ENCODE measurements around the gene WFDC5. TPM values are rescaled to one million over a fixed set of nuclear protein-coding genes. Genes with fewer than 3 reads are reported as not detected.

The WFDC5 gene
- total and polyA plus RNA-seq, 9 of the 15 experiments (the other 6 are each of a cell fraction or from before 2014, with no cell fraction given): not detected

DNA sequence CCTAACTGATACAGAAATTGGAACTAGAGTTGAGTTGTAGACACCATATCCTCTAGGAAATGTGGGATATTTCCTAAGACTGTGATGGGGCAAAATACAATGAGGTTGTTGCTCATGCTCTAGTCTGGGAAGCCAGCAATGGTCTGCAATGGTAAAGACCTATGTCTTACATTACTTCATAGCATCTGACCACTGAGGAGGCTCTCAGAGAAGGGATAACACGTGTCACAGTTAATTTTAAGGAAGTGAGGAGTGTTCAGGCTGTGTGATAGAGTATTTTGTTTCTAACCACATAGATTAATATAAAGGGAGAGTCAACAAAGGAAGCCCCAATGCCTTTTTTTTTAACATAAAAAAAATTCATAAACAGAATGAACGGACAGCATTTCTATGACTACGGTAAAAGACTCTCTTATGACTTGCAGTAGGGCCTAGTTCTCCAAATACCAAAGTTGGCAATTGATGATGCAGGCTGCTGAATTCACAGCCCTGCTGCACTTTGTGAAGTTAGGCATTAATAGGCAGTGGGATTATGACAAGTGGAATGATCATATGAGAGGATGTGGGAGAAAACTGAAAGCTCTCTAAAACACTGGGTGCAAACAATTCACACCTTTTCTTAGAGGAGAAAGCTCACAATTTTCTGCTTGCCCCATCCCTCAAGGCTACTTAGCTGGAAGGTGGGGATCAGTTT lies 27.7 kb downstream of the WFDC5 start:
- H3K4me2 ChIP-seq (ENCODE audit: insufficient read depth, low read length): no peak overlapping the region
- FAIRE-seq (no peak), DNase-seq (ENCODE audit: extremely low read depth in 1 of 4, low spot score in 3 of 4) (no peak), ATAC-seq (no peak)
- H3K79me2 ChIP-seq (ENCODE audit: control insufficient read depth, insufficient read depth, low read length): no peaks in the 10 kb centered on the region
- POLR2A ChIA-PET: interaction anchor here (1.4 kb wide), 1 partner anchor 10 kb away, joined by 3 read pairs; no protein-coding TSS in a partner anchor
- H3K9ac ChIP-seq (ENCODE audit: insufficient read depth in 1 of 2, low read depth in 2 of 2, low read length in 2 of 2): no peak overlapping the region
- no peaks in the 10 kb centered on the region for H3K9me3 ChIP-seq (replicated peaks; ENCODE audit: control insufficient read depth, insufficient read depth, low read depth, low read length)
- H3K27ac ChIP-seq (ENCODE audit: extremely low read depth, low read depth, low read length): no peak overlapping the region
- H3K36me3 ChIP-seq (ENCODE audit: control insufficient read depth, insufficient read depth, low read length): no peaks in the 10 kb centered on the region
- no peaks in the 10 kb centered on the region for H4K20me1 ChIP-seq (replicated peaks; ENCODE audit: control insufficient read depth, insufficient read depth, low read length)
- TF ChIP-seq, protein P1, sequence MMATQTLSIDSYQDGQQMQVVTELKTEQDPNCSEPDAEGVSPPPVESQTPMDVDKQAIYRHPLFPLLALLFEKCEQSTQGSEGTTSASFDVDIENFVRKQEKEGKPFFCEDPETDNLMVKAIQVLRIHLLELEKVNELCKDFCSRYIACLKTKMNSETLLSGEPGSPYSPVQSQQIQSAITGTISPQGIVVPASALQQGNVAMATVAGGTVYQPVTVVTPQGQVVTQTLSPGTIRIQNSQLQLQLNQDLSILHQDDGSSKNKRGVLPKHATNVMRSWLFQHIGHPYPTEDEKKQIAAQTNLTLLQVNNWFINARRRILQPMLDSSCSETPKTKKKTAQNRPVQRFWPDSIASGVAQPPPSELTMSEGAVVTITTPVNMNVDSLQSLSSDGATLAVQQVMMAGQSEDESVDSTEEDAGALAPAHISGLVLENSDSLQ (IDR thresholded peaks at IDR 0.05): no peak
- no peak for TF ChIP-seq ELF4 (CRISPR knock-in tag; IDR thresholded peaks at IDR 0.05)
- no peak overlapping the region for H3K4me3 ChIP-seq
- H3K9me1 ChIP-seq (ENCODE audit: control insufficient read depth, insufficient read depth, low read length): no peaks in the 10 kb centered on the region
- CTCF ChIA-PET (ENCODE audit: low intra/inter-chr PET ratio): interaction anchor here (0.9 kb wide), 1 partner anchor 42 kb away, joined by 3 read pairs; no protein-coding TSS in a partner anchor
- no TSS peak for BruUV-seq (replicated peaks)
- 51% methylated on average over 3 of the region's 3 CpGs for WGBS (ENCODE audit: insufficient coverage, low coverage, missing lambda C conversion rate)
- no peaks in the 10 kb centered on the region for H3K27me3 ChIP-seq (ENCODE audit: control insufficient read depth in 2 of 2, insufficient read depth in 2 of 2, low read length in 2 of 2)
- intact Hi-C loops (cut with micrococcal nuclease) (no loop called here), in situ Hi-C loops (cut with MboI) (no loop called here)
- H3K4me1 ChIP-seq (replicated peaks in 1 of 2; ENCODE audit: control insufficient read depth in 2 of 2, insufficient read depth in 2 of 2, low read length in 2 of 2): no peaks in the 10 kb centered on the region
- no peak overlapping the region for H2AFZ ChIP-seq (ENCODE audit: low read depth, low read length)

DNA sequence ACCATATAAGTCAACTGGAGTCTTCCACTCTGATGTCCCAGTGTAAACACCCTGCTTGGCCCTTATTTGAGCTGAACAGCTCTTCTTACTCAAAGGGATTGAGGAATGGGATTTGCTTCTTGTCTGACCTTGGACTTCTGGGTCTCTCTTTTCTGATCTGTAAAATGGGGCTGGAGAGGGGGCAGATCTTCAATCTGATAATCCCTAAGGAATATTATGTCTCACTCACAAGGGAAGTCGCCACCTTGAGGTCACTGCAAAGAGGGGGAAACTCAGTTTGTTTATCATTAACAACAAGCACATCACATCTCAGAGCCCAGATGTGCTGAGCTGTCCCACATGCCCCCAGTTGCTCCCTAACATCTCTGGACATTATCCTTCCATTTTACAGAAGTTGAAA lies 29.1 kb downstream of the WFDC5 start:
- ATAC-seq (no peak), DNase-seq (ENCODE audit: extremely low read depth in 1 of 4, low spot score in 3 of 4) (no peak), FAIRE-seq (peak; percentile 19)
- no peaks in the 10 kb centered on the region for H3K4me1 ChIP-seq (replicated peaks in 1 of 2; ENCODE audit: control insufficient read depth in 2 of 2, insufficient read depth in 2 of 2, low read length in 2 of 2)
- H3K36me3 ChIP-seq (ENCODE audit: control insufficient read depth, insufficient read depth, low read length): peaks cover 9% of the 10 kb centered on the region; the same call in 1 of the 3 replicates
- no peaks in the 10 kb centered on the region for H3K27me3 ChIP-seq (ENCODE audit: control insufficient read depth in 2 of 2, insufficient read depth in 2 of 2, low read length in 2 of 2)
- no TSS peak for BruUV-seq (replicated peaks)
- intact Hi-C loops (cut with micrococcal nuclease): no loop called here
- CTCF ChIA-PET (ENCODE audit: low intra/inter-chr PET ratio): interaction anchor here (0.9 kb wide), 1 partner anchor 41 kb away, joined by 3 read pairs; no protein-coding TSS in a partner anchor
- H3K4me2 ChIP-seq (ENCODE audit: insufficient read depth, low read length): no peak overlapping the region
- H3K79me2 ChIP-seq (ENCODE audit: control insufficient read depth, insufficient read depth, low read length): no peaks in the 10 kb centered on the region
- in situ Hi-C loops (cut with MboI): no loop called here
- no peak overlapping the region for H3K4me3 ChIP-seq
- no peak overlapping the region for H2AFZ ChIP-seq (ENCODE audit: low read depth, low read length)
- no peaks in the 10 kb centered on the region for H4K20me1 ChIP-seq (replicated peaks; ENCODE audit: control insufficient read depth, insufficient read depth, low read length)
- H3K27ac ChIP-seq (ENCODE audit: extremely low read depth, low read depth, low read length): no peak overlapping the region
- H3K9me1 ChIP-seq (ENCODE audit: control insufficient read depth, insufficient read depth, low read length): no peaks in the 10 kb centered on the region
- POLR2A ChIA-PET: interaction anchor here (0.6 kb wide), 1 partner anchor 1495 kb away, joined by 3 read pairs; the partner anchor contains the start of gene IFT52
- H3K9me3 ChIP-seq (replicated peaks; ENCODE audit: control insufficient read depth, insufficient read depth, low read depth, low read length): no peaks in the 10 kb centered on the region
- WGBS (ENCODE audit: insufficient coverage, low coverage, missing lambda C conversion rate): 27% methylated on average over 1 of the region's 1 CpG
- H3K9ac ChIP-seq (ENCODE audit: insufficient read depth in 1 of 2, low read depth in 2 of 2, low read length in 2 of 2): no peak overlapping the region
- TF ChIP-seq, protein P2, sequence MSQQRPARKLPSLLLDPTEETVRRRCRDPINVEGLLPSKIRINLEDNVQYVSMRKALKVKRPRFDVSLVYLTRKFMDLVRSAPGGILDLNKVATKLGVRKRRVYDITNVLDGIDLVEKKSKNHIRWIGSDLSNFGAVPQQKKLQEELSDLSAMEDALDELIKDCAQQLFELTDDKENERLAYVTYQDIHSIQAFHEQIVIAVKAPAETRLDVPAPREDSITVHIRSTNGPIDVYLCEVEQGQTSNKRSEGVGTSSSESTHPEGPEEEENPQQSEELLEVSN (IDR thresholded peaks at IDR 0.05; ENCODE audit: borderline replicate concordance in 1 of 2, extremely low read depth in 1 of 2, insufficient read depth in 1 of 2, insufficient read length in 1 of 2, low read depth in 1 of 2, low read length in 1 of 2, poor library complexity in 1 of 2, severe bottlenecking in 1 of 2): no peak
- no peak for TF ChIP-seq EHMT2 (IDR thresholded peaks at IDR 0.05)
- peak; percentile 58; the same call in 1 of the 2 replicates for TF ChIP-seq ESRRA (IDR thresholded peaks at IDR 0.05; ENCODE audit: borderline replicate concordance, low read depth)
- TF ChIP-seq RFX5 (IDR thresholded peaks at IDR 0.05; ENCODE audit: low read depth, low read length): no peak
- TF ChIP-seq JUNB (CRISPR knock-in tag; conservative IDR thresholded peaks at IDR 0.05): no peak
- no peak for TF ChIP-seq ZNF445 (CRISPR knock-in tag; IDR thresholded peaks at IDR 0.05; ENCODE audit: low read depth)
- no peak for TF ChIP-seq LEF1 (IDR thresholded peaks at IDR 0.05)
- peak; percentile 63; the same call in 1 of the 2 replicates for TF ChIP-seq BCOR (IDR thresholded peaks at IDR 0.05)
- no peak for TF ChIP-seq ZNF75A (CRISPR knock-in tag; IDR thresholded peaks at IDR 0.05)
- TF ChIP-seq, protein P3, sequence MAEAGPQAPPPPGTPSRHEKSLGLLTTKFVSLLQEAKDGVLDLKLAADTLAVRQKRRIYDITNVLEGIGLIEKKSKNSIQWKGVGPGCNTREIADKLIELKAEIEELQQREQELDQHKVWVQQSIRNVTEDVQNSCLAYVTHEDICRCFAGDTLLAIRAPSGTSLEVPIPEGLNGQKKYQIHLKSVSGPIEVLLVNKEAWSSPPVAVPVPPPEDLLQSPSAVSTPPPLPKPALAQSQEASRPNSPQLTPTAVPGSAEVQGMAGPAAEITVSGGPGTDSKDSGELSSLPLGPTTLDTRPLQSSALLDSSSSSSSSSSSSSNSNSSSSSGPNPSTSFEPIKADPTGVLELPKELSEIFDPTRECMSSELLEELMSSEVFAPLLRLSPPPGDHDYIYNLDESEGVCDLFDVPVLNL (CRISPR knock-in tag; IDR thresholded peaks at IDR 0.05; ENCODE audit: low read depth): no peak

Measured in K562 (cell line).